Hematopoietic multipotent progenitor cell treated with erythropoietin and hydrocortisone succinate and interleukin-3 and kit ligand, for 17 days (in vitro differentiated cells): ENCODE measurements around the gene SLC38A7.
"Not testable (repeated sequence)": the region's sequence is repeated elsewhere in the genome, so short reads cannot be mapped to it uniquely, and the experiment has no call there.

Experiments used
- DNase-seq: peaks from one replicate; pipeline ENCODE4 v3.0.0-alpha.2; 2015; ENCODE audit warnings: low spot score

The SLC38A7 gene

GRCh38 chr16:58678716-58679115 is 5.9 kb downstream of the SLC38A7 start:
- DNase-seq, result no peak

- no peak for DNase-seq
Observed at GRCh38 chr16:58678269-58678668, 6.3 kb downstream of the SLC38A7 start.

- no peak for DNase-seq
Observed at GRCh38 chr16:58670946-58671583, 13.5 kb downstream of the SLC38A7 start.

GRCh38 chr16:58670177-58670576 is 14.4 kb downstream of the SLC38A7 start:
- no peak for DNase-seq

GRCh38 chr16:58665200-58665599 is 19.4 kb downstream of the SLC38A7 start:
- no peak for DNase-seq

- DNase-seq, result peak; percentile 56
Observed at GRCh38 chr16:58661199-58661830, 23.3 kb downstream of the SLC38A7 start.

- DNase-seq, result not testable (repeated sequence)
Observed at GRCh38 chr16:58659911-58660310, 24.7 kb downstream of the SLC38A7 start.

- DNase-seq, result no peak
Observed at GRCh38 chr16:58658796-58659211, 25.8 kb downstream of the SLC38A7 start.

GRCh38 chr16:58656899-58657298 is 27.7 kb downstream of the SLC38A7 start:
- DNase-seq, result no peak

- DNase-seq, result no peak
Observed at GRCh38 chr16:58655215-58655596, 29.4 kb downstream of the SLC38A7 start.

GRCh38 chr16:58654560-58655214 is 29.9 kb downstream of the SLC38A7 start:
- no peak for DNase-seq

GRCh38 chr16:58652741-58653140 is 31.8 kb downstream of the SLC38A7 start:
- DNase-seq, result no peak

- no peak for DNase-seq
Observed at GRCh38 chr16:58651965-58652348, 32.6 kb downstream of the SLC38A7 start.

GRCh38 chr16:58649707-58650106 is 34.9 kb downstream of the SLC38A7 start:
- no peak for DNase-seq

GRCh38 chr16:58647107-58647506 is 37.5 kb downstream of the SLC38A7 start:
- DNase-seq, result no peak

GRCh38 chr16:58644765-58645487 is 39.6 kb downstream of the SLC38A7 start:
- DNase-seq, result no peak

GRCh38 chr16:58644108-58644507 is 40.5 kb downstream of the SLC38A7 start:
- DNase-seq, result no peak

GRCh38 chr16:58640949-58641348 is 43.6 kb downstream of the SLC38A7 start:
- DNase-seq, result no peak

- no peak for DNase-seq
Observed at GRCh38 chr16:58639836-58640235, 44.7 kb downstream of the SLC38A7 start.

- DNase-seq, result no peak
Observed at GRCh38 chr16:58639230-58639629, 45.3 kb downstream of the SLC38A7 start.

GRCh38 chr16:58638148-58639036 is 46.2 kb downstream of the SLC38A7 start:
- DNase-seq, result peak; percentile 17

- not testable (repeated sequence) for DNase-seq
Observed at GRCh38 chr16:58637021-58637420, 47.5 kb downstream of the SLC38A7 start.
